Fibroblast of pulmonary artery (primary cell): ENCODE data around the gene CRNKL1.

Experiments
- DNase-seq: peaks from one replicate; pipeline ENCODE4 v3.0.0-alpha.2; 2010; ENCODE audit warnings: low read depth
- H3K4me3 ChIP-seq: replicated peaks from 2 replicates; pipeline ENCODE4 v1.5.1; 2011; ENCODE audit warnings: low read depth, mild to moderate bottlenecking, control low read depth, low read length, moderate library complexity
- TF ChIP-seq, protein P1 (sequence below): IDR thresholded peaks from 2 replicates; pipeline ENCODE4 v1.5.1; 2011; ENCODE audit warnings: mild to moderate bottlenecking, control low read depth, low read length, inconsistent platforms; ENCODE audit errors: missing control alignments

The CRNKL1 gene

DNA sequence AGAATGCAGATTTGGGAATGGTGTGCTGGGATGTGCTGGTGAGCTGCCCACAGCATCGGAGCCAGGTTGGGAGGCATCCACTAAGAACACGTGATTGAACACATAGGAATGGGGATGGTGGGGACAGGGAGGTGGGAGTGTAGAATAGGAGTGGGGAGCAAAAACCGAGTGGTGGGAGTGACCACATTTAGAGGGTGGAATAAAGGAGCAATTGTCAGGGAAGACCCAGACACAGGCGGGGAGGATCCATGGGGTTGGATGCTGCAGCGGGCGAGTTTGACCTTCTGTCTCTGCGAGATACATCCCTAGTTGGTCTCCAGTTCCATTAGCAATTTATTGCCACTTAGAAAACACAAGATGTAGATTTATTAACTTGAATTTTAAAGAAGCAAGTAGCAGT, 30.4 kb downstream of the CRNKL1 start:
- no peak for DNase-seq
- no peak overlapping the region for H3K4me3 ChIP-seq
- TF ChIP-seq, protein P1, sequence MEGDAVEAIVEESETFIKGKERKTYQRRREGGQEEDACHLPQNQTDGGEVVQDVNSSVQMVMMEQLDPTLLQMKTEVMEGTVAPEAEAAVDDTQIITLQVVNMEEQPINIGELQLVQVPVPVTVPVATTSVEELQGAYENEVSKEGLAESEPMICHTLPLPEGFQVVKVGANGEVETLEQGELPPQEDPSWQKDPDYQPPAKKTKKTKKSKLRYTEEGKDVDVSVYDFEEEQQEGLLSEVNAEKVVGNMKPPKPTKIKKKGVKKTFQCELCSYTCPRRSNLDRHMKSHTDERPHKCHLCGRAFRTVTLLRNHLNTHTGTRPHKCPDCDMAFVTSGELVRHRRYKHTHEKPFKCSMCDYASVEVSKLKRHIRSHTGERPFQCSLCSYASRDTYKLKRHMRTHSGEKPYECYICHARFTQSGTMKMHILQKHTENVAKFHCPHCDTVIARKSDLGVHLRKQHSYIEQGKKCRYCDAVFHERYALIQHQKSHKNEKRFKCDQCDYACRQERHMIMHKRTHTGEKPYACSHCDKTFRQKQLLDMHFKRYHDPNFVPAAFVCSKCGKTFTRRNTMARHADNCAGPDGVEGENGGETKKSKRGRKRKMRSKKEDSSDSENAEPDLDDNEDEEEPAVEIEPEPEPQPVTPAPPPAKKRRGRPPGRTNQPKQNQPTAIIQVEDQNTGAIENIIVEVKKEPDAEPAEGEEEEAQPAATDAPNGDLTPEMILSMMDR, result no peak

DNA sequence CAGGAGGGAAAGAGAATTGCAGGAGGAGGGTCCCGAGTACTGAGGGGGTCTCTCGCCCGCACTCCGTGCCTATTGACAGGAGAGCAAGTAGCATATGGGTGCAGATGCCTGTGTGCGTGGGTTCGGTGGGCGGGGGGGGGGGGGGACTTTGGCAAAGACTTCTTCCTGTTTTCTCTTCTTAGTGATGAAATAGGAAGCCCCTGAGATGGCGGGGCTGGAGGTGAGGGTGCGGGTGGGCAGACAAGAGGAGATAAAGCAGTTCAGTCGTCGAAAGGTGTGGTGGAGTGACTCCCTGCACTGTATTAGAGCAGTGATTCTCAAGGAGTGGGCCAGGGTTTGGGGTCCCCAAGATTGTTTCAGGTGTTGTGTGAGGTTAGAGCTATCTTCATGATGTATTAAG, 31.4 kb downstream of the CRNKL1 start:
- H3K4me3 ChIP-seq, result no peak overlapping the region
- TF ChIP-seq, protein P1, result no peak
- DNase-seq, result no peak

DNA sequence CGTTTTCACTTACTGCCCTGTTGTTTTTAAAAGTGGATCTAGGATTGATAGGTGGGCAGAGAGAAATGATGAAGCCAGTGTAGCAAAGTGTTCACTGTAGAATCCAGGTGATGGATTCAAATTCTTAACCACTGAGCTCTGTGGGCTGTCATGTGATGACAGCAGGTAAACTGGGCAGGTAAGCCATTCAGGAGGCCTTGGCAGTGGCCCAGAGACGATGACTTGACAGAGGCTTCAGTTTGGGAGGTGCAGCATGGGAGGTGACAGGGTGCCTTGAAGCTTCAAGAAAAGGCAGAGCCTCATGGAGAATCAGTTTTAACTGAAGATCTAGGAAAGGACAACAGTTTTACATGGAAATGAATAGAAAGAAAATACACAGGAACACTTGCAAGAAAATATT, 33.1 kb downstream of the CRNKL1 start:
- TF ChIP-seq, protein P1, result no peak
- DNase-seq, result no peak
- H3K4me3 ChIP-seq, result no peak overlapping the region

DNA sequence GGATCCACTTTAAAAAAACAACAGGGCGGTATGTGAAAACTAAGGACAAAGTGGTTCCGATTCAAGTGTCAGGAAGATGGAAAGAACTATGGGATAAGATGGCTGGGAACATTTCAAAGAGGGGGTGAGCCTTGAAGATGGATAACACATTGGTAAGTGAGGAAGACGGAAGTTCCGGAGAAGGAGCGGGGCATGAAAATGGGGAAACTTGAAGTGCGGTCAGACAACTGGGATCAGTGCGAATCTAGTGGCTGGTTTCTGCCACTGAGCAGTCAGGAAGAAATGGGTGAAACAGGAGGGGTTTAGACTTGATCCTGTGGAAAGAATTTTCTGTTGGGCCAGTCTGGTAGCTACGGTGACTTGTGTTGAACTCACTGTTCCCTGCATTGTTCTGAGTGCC, 33.9 kb downstream of the CRNKL1 start:
- TF ChIP-seq, protein P1, result no peak
- no peak for DNase-seq
- H3K4me3 ChIP-seq, result peak overlapping the region; percentile 85

DNA sequence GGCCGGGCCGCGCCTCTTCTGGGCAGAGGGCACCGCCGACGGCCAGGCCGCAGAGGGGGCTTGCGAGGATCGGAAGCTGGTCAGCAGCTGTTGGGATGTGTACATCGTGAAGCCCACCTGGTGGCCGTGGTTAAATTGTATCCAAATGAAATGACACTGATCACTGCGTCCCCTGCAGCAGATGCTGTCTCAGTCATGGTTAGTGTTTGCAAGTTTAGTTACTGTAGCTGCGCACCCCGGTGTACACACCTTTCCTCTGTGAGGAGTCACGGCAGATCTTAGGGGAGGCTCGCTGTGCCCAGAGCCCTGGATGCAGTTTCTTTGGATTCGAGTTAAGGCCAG, 34.5 kb downstream of the CRNKL1 start:
- no peak for DNase-seq
- TF ChIP-seq, protein P1, result no peak
- peak overlapping the region; percentile 85 for H3K4me3 ChIP-seq

DNA sequence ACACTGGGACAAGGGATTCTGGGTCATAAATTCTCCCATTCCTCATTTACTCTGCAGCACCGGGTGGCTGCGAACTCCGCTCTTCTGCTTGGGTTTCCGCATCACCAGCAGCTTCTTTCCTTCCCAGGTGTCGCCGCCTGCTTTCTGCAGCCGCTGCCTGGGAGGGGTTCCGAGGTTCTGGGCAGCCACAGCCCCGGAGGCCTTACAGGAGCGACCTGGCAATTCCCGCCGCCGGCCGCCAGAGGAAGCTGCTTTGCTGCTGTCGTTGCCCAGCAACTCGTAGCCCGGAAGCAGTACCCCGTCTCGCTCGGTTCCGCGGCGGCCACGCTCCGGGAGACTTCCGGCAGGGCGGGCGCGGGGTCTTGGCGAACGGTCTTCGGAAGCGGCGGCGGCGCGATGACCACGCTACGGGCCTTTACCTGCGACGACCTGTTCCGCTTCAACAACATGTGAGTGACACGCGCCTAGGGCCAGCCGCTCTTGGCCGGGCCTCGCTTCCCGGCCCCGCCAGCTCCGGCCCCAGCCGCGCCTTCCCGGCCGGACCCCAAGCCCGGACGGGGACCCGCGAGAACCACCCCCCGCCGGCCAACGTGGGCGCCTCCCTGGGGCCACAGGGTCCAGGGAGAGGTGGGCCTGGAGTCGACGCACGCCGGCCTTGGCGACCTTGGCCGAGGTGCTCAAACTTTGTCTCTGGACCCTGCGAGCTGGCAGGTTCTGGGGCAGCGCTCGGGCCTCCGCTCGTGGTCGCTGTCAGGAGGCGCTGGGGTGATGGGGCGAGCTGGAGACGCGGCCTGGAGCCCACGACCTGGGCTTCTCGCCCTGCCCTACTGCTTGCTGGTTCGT, 35.0 kb downstream of the CRNKL1 start, which contains the start of gene NAA20:
NAA20 (plus strand) TSS at position 362 of the 843 bp plus-strand sequence; CDS start at position 397, 35 bp downstream.
- peak within 1 kb of the TSS; percentile 85 for H3K4me3 ChIP-seq
- DNase-seq, result peak; percentile 93
- TF ChIP-seq, protein P1, result peak; percentile 64

DNA sequence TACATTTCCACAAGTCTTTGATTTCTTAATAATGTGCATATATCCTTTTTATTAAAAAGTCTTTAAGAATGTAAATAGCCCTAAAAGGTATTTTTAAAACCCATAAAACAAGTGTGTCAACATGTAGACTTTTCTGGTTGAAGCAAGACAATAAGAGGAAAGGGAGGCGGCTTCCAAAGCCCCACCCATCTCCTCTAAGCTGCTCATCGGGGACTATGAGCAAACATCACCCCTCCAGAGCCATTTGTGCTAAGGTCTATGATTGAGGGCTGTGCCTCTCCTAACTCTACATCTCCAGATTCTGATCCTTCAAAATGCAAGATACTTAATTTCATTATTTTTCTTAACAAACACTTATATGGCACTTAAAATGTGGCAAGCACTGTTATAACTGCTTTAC, 37.6 kb downstream of the CRNKL1 start:
- H3K4me3 ChIP-seq, result no peak overlapping the region
- TF ChIP-seq, protein P1, result no peak
- peak; percentile 39 for DNase-seq
